HepG2 (cell line): ENCODE measurements around the gene PLXND1. TPM values are rescaled to one million over a fixed set of nuclear protein-coding genes. Genes with fewer than 3 reads are reported as not detected.
A peak's percentile ranks its signal among the peaks of the same experiment; 100 is the strongest.

Source experiments
- ATAC-seq: fragments of 200-7000 bp; cut with Tn5 transposase; 3 replicates; pipeline ENCODE4 v1.9.1; 2020; ENCODE audit warnings: mild to moderate bottlenecking, moderate library complexity
- BruUV-seq: library from RNA; stranded (reverse); fragments of 400-500 nt; replicated peaks from 2 replicates; lab custom pipeline; 2021; lab: Mats Ljungman, UMichigan
- CTCF ChIA-PET: fragments of 300-600 bp; formaldehyde crosslinking; extraction: SDS; loops from one replicate; lab custom pipeline; 2021; ENCODE audit warnings: low total read pairs, inconsistent platforms, low intra/inter-chr PET ratio; lab: Yijun Ruan, JAX
- POLR2A ChIA-PET: fragments of 350-600 bp; sonication (Branson Sonifier 250); formaldehyde crosslinking; loops from one replicate; lab custom pipeline; 2020; ENCODE audit warnings: antibody characterized with exemption, inconsistent platforms; lab: Yijun Ruan, JAX
- DNase-seq: peaks from one replicate; pipeline ENCODE4 v3.0.0-alpha.2; 2015; ENCODE audit warnings: low spot score
- FAIRE-seq: peaks from 3 replicates; lab custom pipeline; 2011; peaks lifted over from hg19 to GRCh38; lab: Jason Lieb, UNC
- H2AFZ ChIP-seq: one replicate; pipeline ENCODE4 v1.6.1; 2011; ENCODE audit warnings: low read length, inconsistent platforms
- H3K27ac ChIP-seq: fragments of 300-600 bp; 3 replicates; pipeline ENCODE4 v1.8.0; 2011; ENCODE audit warnings: mixed run types, mild to moderate bottlenecking, mixed read lengths, low read length, inconsistent platforms; ENCODE audit not compliant: insufficient read depth; ENCODE audit errors: extremely low read length
- H3K27me3 ChIP-seq, 2 experiments: fragments of 200-600 bp in 1 of 2; 2 replicates in 1 of 2; 3 replicates in 1 of 2; pipeline versions ENCODE4 v1.6.0 to v1.8.0; 2011; ENCODE audit warnings: low read length in 2 of 2, mild to moderate bottlenecking in 2 of 2, moderate library complexity in 2 of 2, inconsistent platforms in 1 of 2; ENCODE audit not compliant: insufficient read depth in 2 of 2, control insufficient read depth in 1 of 2
- H3K36me3 ChIP-seq, 2 experiments: fragments of 200-600 bp in 1 of 2; replicated peaks in 1 of 2; 2 replicates in 1 of 2; 3 replicates in 1 of 2; pipeline versions ENCODE4 v1.5.1 to v1.8.0; 2011; ENCODE audit warnings: low read length in 2 of 2, inconsistent platforms in 1 of 2; ENCODE audit not compliant: insufficient read depth in 2 of 2, control insufficient read depth in 1 of 2
- H3K4me1 ChIP-seq: 2 replicates; pipeline ENCODE4 v1.5.1; 2012; ENCODE audit warnings: low read length, inconsistent platforms; ENCODE audit not compliant: insufficient read depth
- H3K4me2 ChIP-seq: 2 replicates; pipeline ENCODE4 v1.6.0; 2011; ENCODE audit warnings: low read depth, low read length, inconsistent platforms
- H3K4me3 ChIP-seq, 3 experiments: fragments of 200-600 bp in 1 of 3; sonication (generic), shearing (Covaris generic) in 1 of 3; replicated peaks in 1 of 3; 2 replicates each; pipeline ENCODE4 v1.5.1; 2011 to 2016; ENCODE audit warnings: low read length in 3 of 3, inconsistent platforms in 2 of 3, low read depth in 2 of 3, mild to moderate bottlenecking in 2 of 3, control low read depth in 1 of 3, mixed read lengths in 1 of 3; ENCODE audit not compliant: insufficient read depth in 1 of 3
- H3K79me2 ChIP-seq: one replicate; pipeline ENCODE4 v1.6.1; 2011; ENCODE audit warnings: low read length, inconsistent platforms; ENCODE audit not compliant: insufficient read depth
- H3K9ac ChIP-seq: 2 replicates; pipeline ENCODE4 v1.6.0; 2011; ENCODE audit warnings: mild to moderate bottlenecking, low read depth, low read length, inconsistent platforms; ENCODE audit not compliant: insufficient read depth
- H3K9me3 ChIP-seq: 2 replicates; pipeline ENCODE4 v1.5.1; 2012; ENCODE audit warnings: mild to moderate bottlenecking, low read length
- H4K20me1 ChIP-seq: 2 replicates; pipeline ENCODE4 v1.6.0; 2011; ENCODE audit warnings: inconsistent platforms, mild to moderate bottlenecking, low read length, moderate library complexity; ENCODE audit not compliant: insufficient read depth
- CHCHD3 ChIP-seq: sonication (generic); formaldehyde crosslinking; IDR thresholded peaks from 2 replicates; pipeline ENCODE4 v1.8.0; 2022; ENCODE audit warnings: mild to moderate bottlenecking, missing genetic modification reagents, moderate library complexity
- KDM5A ChIP-seq: fragments of 200-600 bp; sonication (generic); IDR thresholded peaks from 2 replicates; pipeline ENCODE4 v1.7.0; 2018; ENCODE audit warnings: antibody characterized with exemption, mild to moderate bottlenecking, low read length, borderline replicate concordance
- MTA3 ChIP-seq: sonication (generic); formaldehyde crosslinking; IDR thresholded peaks from 2 replicates; pipeline ENCODE4 v1.4.0; 2020; ENCODE audit warnings: missing genetic modification reagents
- MYC ChIP-seq: sonication (generic); formaldehyde crosslinking; IDR thresholded peaks from 2 replicates; pipeline ENCODE4 v1.9.0; 2021; ENCODE audit warnings: missing genetic modification reagents, borderline replicate concordance
- NR2F2 ChIP-seq: IDR thresholded peaks from 2 replicates; pipeline ENCODE4 v1.6.1; 2012; ENCODE audit warnings: low read depth, inconsistent platforms, borderline replicate concordance
- REL ChIP-seq: sonication (generic); formaldehyde crosslinking; conservative IDR thresholded peaks from 2 replicates; pipeline ENCODE4 v1.8.0; 2022; ENCODE audit warnings: mild to moderate bottlenecking, missing genetic modification reagents, moderate library complexity
- SRSF4 ChIP-seq: fragments of 200-400 bp; formaldehyde crosslinking; IDR thresholded peaks from one replicate; pipeline ENCODE4 v1.6.1; 2018; ENCODE audit warnings: mild to moderate bottlenecking, low read depth, low read length, moderate library complexity; ENCODE audit not compliant: poor library complexity, severe bottlenecking
- ZFAT ChIP-seq: sonication (generic); formaldehyde crosslinking; conservative IDR thresholded peaks from 2 replicates; pipeline ENCODE4 v1.8.1; 2023; ENCODE audit warnings: missing genetic modification reagents, inconsistent platforms
- WGBS: methylation state at CpG from one replicate; pipeline ENCODE4 v1.1.6; 2017; ENCODE audit warnings: low lambda C conversion rate; 5-methylcytosine and 5-hydroxymethylcytosine counted together
- in situ Hi-C: cut with HindIII; loops from 2 replicates; pipeline ENCODE4 v1.10.0; 2017; ENCODE audit warnings: low pct_unique_long_range_greater_than_20kb; ENCODE audit not compliant: extremely low pct_ligation_motif_present
- intact Hi-C: fragments of 100-400 bp; cut with micrococcal nuclease; formaldehyde crosslinking; loops from one replicate; pipeline ENCODE4 v1.10.0; 2022; ENCODE audit not compliant: unreplicated experiment
- polyA plus RNA-seq, 8 experiments: library from polyadenylated mRNA; depleted of rRNA in 3 of 8; stranded (reverse) in 7 of 8; unstranded in 1 of 8; fragments of >200 nt; fragmentation: Illumina TruSeq in 4 of 8; extraction: Trizol in 4 of 8; gene quantifications; 2 replicates each; pipeline versions ENCODE4 v1.2.1 to v1.2.3, GENCODE V29; 2011 to 2016; ENCODE audit warnings: low read depth in 4 of 8, missing spikeins in 1 of 8, mixed read lengths in 1 of 8; ENCODE audit not compliant: insufficient read depth in 1 of 8
- total RNA-seq, 5 experiments: library from RNA; depleted of rRNA; stranded (reverse); fragments of >200 nt; fragmentation: Illumina TruSeq; extraction: Trizol; gene quantifications; 2 replicates each; pipeline ENCODE4 v1.2.3, GENCODE V29; 2016; ENCODE audit warnings: low read depth in 1 of 5
- TF ChIP-seq, protein P1 (sequence below): fragments of 450-650 bp; IDR thresholded peaks from 2 replicates; pipeline ENCODE4 v1.6.1; 2017
- TF ChIP-seq, protein P2 (sequence below): sonication (generic); formaldehyde crosslinking; IDR thresholded peaks from 2 replicates; pipeline ENCODE4 v1.9.0; 2021; ENCODE audit warnings: missing genetic modification reagents, mild to moderate bottlenecking, borderline replicate concordance
- TF ChIP-seq, protein P3 (sequence below): sonication (generic); formaldehyde crosslinking; IDR thresholded peaks from 2 replicates; pipeline ENCODE4 v1.4.0; 2020; ENCODE audit warnings: missing genetic modification reagents; ENCODE audit errors: not compliant biosample characterization
- TF ChIP-seq, protein P4 (sequence below): sonication (generic); formaldehyde crosslinking; IDR thresholded peaks from 2 replicates; pipeline ENCODE4 v1.4.0; 2020; ENCODE audit warnings: missing genetic modification reagents

PLXND1 gene
- total and polyA plus RNA-seq, 2 of the 13 experiments (the other 11 are each of a cell fraction or from before 2014, with no cell fraction given): 15.9 to 42.0 TPM

GRCh38 chr3:129577366-129577765 is 29.1 kb downstream of the PLXND1 start:
- no peak for FAIRE-seq
- ChIA-PET POLR2A (interaction anchor here (1.5 to 2.4 kb wide), 3 partner anchors 18 to 42 kb away, joined by 4 to 20 read pairs (median 5); no protein-coding TSS in a partner anchor), CTCF (no interaction called here)
- TF ChIP-seq KDM5A (no peak), SRSF4 (no peak), REL (CRISPR knock-in tag) (no peak), CHCHD3 (CRISPR knock-in tag) (no peak), MTA3 (no peak), NR2F2 (no peak), ZFAT (CRISPR knock-in tag) (no peak), MYC (CRISPR knock-in tag) (no peak)
- TF ChIP-seq, protein P1, sequence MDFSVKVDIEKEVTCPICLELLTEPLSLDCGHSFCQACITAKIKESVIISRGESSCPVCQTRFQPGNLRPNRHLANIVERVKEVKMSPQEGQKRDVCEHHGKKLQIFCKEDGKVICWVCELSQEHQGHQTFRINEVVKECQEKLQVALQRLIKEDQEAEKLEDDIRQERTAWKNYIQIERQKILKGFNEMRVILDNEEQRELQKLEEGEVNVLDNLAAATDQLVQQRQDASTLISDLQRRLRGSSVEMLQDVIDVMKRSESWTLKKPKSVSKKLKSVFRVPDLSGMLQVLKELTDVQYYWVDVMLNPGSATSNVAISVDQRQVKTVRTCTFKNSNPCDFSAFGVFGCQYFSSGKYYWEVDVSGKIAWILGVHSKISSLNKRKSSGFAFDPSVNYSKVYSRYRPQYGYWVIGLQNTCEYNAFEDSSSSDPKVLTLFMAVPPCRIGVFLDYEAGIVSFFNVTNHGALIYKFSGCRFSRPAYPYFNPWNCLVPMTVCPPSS: no peak
- TF ChIP-seq, protein P2, sequence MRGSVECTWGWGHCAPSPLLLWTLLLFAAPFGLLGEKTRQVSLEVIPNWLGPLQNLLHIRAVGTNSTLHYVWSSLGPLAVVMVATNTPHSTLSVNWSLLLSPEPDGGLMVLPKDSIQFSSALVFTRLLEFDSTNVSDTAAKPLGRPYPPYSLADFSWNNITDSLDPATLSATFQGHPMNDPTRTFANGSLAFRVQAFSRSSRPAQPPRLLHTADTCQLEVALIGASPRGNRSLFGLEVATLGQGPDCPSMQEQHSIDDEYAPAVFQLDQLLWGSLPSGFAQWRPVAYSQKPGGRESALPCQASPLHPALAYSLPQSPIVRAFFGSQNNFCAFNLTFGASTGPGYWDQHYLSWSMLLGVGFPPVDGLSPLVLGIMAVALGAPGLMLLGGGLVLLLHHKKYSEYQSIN: no peak
- TF ChIP-seq, protein P3, sequence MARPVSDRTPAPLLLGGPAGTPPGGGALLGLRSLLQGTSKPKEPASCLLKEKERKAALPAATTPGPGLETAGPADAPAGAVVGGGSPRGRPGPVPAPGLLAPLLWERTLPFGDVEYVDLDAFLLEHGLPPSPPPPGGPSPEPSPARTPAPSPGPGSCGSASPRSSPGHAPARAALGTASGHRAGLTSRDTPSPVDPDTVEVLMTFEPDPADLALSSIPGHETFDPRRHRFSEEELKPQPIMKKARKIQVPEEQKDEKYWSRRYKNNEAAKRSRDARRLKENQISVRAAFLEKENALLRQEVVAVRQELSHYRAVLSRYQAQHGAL (CRISPR knock-in tag): no peak
- TF ChIP-seq, protein P4, sequence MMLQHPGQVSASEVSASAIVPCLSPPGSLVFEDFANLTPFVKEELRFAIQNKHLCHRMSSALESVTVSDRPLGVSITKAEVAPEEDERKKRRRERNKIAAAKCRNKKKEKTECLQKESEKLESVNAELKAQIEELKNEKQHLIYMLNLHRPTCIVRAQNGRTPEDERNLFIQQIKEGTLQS (CRISPR knock-in tag): no peak
- no peak for ATAC-seq
- DNase-seq: no peak
- 96% methylated on average over 11 of the region's 17 CpGs for WGBS
- H3K4me1 ChIP-seq: peaks cover 13% of the 10 kb centered on the region
- H3K9ac ChIP-seq: no peak overlapping the region
- in situ Hi-C loops: no loop called here
- no peaks in the 10 kb centered on the region for H3K9me3 ChIP-seq
- no peak overlapping the region for H2AFZ ChIP-seq
- no peaks in the 10 kb centered on the region for H3K27me3 ChIP-seq
- H3K4me3 ChIP-seq: no peak overlapping the region
- H3K36me3 ChIP-seq: peaks cover 21 to 26% of the 10 kb centered on the region in 2 experiments; a peak in 4 of 5 replicates
- BruUV-seq: no TSS peak
- no peak overlapping the region for H3K4me2 ChIP-seq
- no peaks in the 10 kb centered on the region for H4K20me1 ChIP-seq
- intact Hi-C loops: no loop called here
- H3K27ac ChIP-seq: peak overlapping the region; percentile 35
- H3K79me2 ChIP-seq: no peaks in the 10 kb centered on the region
